ENCODE results near the gene IL18RAP. TPM values are rescaled to one million over a fixed set of nuclear protein-coding genes. Genes with fewer than 3 reads are reported as not detected.

Gene IL18RAP
- total and polyA plus RNA-seq, 2 donors = 3.0 to 3.7 TPM

DNA sequence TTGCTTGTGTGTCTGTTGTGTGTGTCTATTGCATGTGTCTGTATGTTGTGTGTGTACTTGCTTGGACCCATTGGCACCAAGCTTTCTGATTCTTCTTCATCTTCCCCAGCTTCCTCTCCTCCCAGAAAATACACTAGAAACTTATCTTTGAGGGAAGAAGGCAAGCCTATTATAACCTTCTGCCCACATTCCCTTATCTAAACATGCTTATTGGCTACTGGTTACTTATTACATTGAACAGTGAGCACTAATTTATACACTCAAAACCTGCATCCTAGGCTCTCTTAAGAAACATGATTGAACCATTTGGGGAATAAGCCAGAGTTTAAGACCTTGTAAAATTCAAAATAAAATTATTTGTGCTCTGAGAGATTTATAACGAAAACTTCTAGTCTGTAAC, 76.6 kb downstream of the IL18RAP start:
- Histone ChIP-seq H3K36me3 (ENCODE audit: control insufficient read depth in 2 of 2, insufficient read depth in 2 of 2, low read length in 1 of 2) (no peaks in the 10 kb centered on the region), H3K27ac (ENCODE audit: low read depth in 1 of 2, low read length in 1 of 2) (no peak overlapping the region), H3K9me3 (ENCODE audit: control insufficient read depth in 2 of 2, insufficient read depth in 1 of 2, low read length in 1 of 2) (no peaks in the 10 kb centered on the region), H3K27me3 (ENCODE audit: control insufficient read depth in 2 of 2, insufficient read depth in 1 of 2, low read length in 1 of 2) (no peaks in the 10 kb centered on the region), H3K4me1 (ENCODE audit: control insufficient read depth in 2 of 2, insufficient read depth in 2 of 2, low read length in 2 of 2) (no peaks in the 10 kb centered on the region), H3K4me3 (ENCODE audit: low read length in 2 of 2) (no peak overlapping the region)
- DNase-seq (ENCODE audit: low read depth in 6 of 9, low spot score in 9 of 9) = no peak
- WGBS = 99% methylated on average over 1 of the region's 1 CpG

Other genes starting within 250 kb of the IL18RAP start
- gene IL1RL2, start 236.1 kb upstream of the IL18RAP start, total RNA-seq = 0.19 TPM
- 1.1 TPM for gene IL1RL2, start 236.1 kb upstream of the IL18RAP start, polyA plus RNA-seq
- 1.1 TPM for gene IL1RL1, start 111.6 kb upstream of the IL18RAP start, total RNA-seq
- gene IL1RL1, start 111.6 kb upstream of the IL18RAP start, polyA plus RNA-seq = 2.3 TPM
- gene IL18R1, start 67.4 kb upstream of the IL18RAP start, total RNA-seq = 7.5 TPM
- gene IL18R1, start 67.4 kb upstream of the IL18RAP start, polyA plus RNA-seq = 9.8 TPM
- 0.05 TPM for gene SLC9A4, start 50.1 kb downstream of the IL18RAP start, total RNA-seq
- 0.66 TPM for gene SLC9A4, start 50.1 kb downstream of the IL18RAP start, polyA plus RNA-seq
- 0.66 TPM for gene SLC9A2, start 196.4 kb downstream of the IL18RAP start, total RNA-seq
- gene SLC9A2, start 196.4 kb downstream of the IL18RAP start, polyA plus RNA-seq = 0.75 TPM